Measurements from ENCODE around the gene SEC16A.
"Not testable (repeated sequence)": the region's sequence is repeated elsewhere in the genome, so short reads cannot be mapped to it uniquely, and the experiment has no call there.

The SEC16A gene

GRCh38 chr9:136431782-136432350 lies 51.0 kb downstream of the SEC16A start:
- CTCF ChIA-PET: no interaction called here
- Mint-ChIP-seq H3K36me3 (peaks cover 17% of the 10 kb centered on the region), H3K27ac (no peak overlapping the region), H3K9me3 (no peaks in the 10 kb centered on the region), H3K4me3 (no peak overlapping the region), H3K4me1 (peaks cover 8% of the 10 kb centered on the region), H3K27me3 (no peaks in the 10 kb centered on the region)
- DNase-seq: no peak

- H3K27ac Mint-ChIP-seq: no peak overlapping the region
- no peaks in the 10 kb centered on the region for H3K27me3 Mint-ChIP-seq
- H3K36me3 Mint-ChIP-seq: peaks cover 11% of the 10 kb centered on the region
- H3K4me3 Mint-ChIP-seq: no peak overlapping the region
- no peaks in the 10 kb centered on the region for H3K4me1 Mint-ChIP-seq
- H3K9me3 Mint-ChIP-seq: no peaks in the 10 kb centered on the region
- CTCF ChIA-PET: no interaction called here
- no peak for DNase-seq
Observed at GRCh38 chr9:136430588-136431234, 52.1 kb downstream of the SEC16A start.

- H3K36me3 Mint-ChIP-seq: peaks cover 15% of the 10 kb centered on the region
- no peaks in the 10 kb centered on the region for H3K27me3 Mint-ChIP-seq
- H3K4me1 Mint-ChIP-seq: no peaks in the 10 kb centered on the region
- H3K27ac Mint-ChIP-seq: no peak overlapping the region
- no peak overlapping the region for H3K4me3 Mint-ChIP-seq
- CTCF ChIA-PET: no interaction called here
- H3K9me3 Mint-ChIP-seq: no peaks in the 10 kb centered on the region
- DNase-seq: no peak
Observed at GRCh38 chr9:136429683-136430491, 53.0 kb downstream of the SEC16A start.

DNA sequence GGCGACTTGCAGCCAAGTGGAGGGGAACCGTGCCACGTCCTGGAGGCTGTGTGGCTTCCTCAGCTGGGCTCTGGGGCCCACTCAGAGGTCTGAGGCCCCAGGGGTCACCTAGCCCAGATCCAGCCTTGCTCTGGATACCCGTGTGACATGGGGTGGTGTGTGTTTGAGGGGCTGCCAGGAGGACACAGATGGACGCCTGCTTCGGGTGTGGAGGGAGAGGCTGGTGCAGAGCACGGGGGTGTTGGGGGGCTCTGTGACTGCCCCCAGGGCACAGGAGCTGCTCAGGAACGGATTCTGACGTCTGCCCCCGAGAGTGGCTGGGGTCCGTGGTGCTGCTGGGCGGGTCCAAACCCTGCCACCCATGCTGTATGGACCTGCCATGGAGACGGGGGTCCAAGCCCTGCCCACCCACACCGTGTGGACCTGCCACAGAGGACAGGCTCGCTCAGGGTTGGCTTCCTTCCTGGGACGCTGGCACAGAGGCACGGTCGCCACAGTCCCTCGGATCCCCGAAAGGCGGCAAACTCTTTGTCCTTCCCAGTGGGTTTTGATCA lies 53.7 kb downstream of the SEC16A start:
- H3K36me3 Mint-ChIP-seq: peaks cover 19% of the 10 kb centered on the region
- no peak for DNase-seq
- no peak overlapping the region for H3K4me3 Mint-ChIP-seq
- H3K27ac Mint-ChIP-seq: no peak overlapping the region
- CTCF ChIA-PET: no interaction called here
- H3K27me3 Mint-ChIP-seq: no peaks in the 10 kb centered on the region
- no peaks in the 10 kb centered on the region for H3K4me1 Mint-ChIP-seq
- no peaks in the 10 kb centered on the region for H3K9me3 Mint-ChIP-seq

DNA sequence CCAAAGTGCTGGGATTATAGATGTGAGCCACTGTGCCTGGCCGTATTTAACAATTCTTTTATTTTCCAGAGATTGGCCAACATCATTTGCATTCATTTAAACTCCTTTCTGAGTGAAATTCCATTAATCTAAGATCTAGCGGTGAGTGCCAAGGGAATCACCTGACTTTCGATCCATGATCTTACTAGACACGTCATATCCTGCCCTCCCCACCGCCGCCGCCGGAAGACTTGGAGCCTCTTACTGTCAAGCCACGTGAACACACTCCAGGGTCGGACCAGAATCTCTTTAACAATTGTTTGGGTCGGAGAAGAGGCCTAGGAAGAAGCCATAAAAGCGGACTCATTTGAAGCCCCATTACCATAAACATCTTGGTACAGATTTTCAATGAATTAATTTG lies 56.1 kb downstream of the SEC16A start:
- no peaks in the 10 kb centered on the region for H3K27me3 Mint-ChIP-seq
- no peaks in the 10 kb centered on the region for H3K4me1 Mint-ChIP-seq
- H3K27ac Mint-ChIP-seq: no peak overlapping the region
- H3K9me3 Mint-ChIP-seq: no peaks in the 10 kb centered on the region
- CTCF ChIA-PET: no interaction called here
- no peak for DNase-seq
- H3K4me3 Mint-ChIP-seq: no peak overlapping the region
- peaks cover 23% of the 10 kb centered on the region for H3K36me3 Mint-ChIP-seq

DNA sequence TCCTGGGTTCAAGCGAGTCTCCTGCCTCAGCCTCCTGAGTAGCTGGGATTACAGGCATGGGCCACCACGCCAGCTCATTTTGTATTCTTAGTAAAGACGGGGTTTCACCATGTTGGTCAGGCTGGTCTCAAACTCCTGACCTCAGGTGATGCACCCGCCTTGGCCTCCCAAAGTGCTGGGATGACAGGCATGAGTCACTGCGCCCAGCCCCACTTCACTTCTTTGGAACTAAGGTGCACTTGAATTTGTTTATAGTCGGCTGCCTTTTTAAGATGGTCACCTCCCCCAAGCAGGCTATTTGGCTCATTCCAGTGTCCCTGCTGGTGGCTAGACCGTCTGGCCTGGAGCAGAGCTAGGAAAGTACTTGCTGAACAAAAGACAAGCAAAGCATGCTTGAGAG lies 57.5 kb downstream of the SEC16A start:
- H3K27me3 Mint-ChIP-seq: not testable (repeated sequence)
- H3K36me3 Mint-ChIP-seq: peaks cover 25% of the 10 kb centered on the region

DNA sequence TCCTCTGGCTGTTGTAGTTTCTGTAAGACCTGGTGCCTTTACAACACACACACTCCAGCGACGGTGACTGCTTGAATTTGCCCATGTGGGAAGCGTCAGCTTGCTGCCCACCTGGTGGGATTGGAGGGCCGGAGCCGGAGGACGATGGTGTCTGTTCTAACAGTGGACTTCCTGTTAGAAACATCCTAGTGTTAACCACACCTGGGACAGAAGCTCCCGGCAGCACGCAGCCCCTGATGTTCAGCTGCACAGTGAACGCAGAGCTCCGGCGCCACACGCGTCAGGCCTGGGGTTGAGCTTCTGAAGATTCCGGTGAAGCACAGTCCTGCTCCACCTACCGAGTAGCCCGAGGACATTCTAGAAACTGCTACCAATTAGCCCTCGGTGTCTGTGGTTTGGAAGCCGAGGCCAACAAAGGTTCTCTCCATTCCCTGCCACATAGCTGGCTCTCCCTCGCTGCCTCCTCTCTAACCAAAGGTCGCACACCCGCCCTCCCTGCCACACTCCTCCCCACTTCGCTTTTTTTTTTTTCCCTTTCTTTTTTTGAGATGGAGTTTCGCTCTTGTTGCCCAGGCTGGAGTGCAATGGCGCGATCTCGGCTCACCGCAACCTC lies 58.0 kb downstream of the SEC16A start:
- no peak overlapping the region for H3K4me3 Mint-ChIP-seq
- H3K4me1 Mint-ChIP-seq: no peaks in the 10 kb centered on the region
- peak overlapping the region; percentile 67 for H3K27ac Mint-ChIP-seq
- no peak for DNase-seq
- CTCF ChIA-PET: interaction anchor here (0.6 to 1.3 kb wide), 4 partner anchors 12 to 26 kb away, joined by 3 read pairs; no protein-coding TSS in a partner anchor
- H3K36me3 Mint-ChIP-seq: peaks cover 22% of the 10 kb centered on the region
- H3K27me3 Mint-ChIP-seq: no peaks in the 10 kb centered on the region
- no peaks in the 10 kb centered on the region for H3K9me3 Mint-ChIP-seq

More for the DNA sequence above, 57.5 kb downstream of the SEC16A start:
- DNase-seq, H3K27ac Mint-ChIP-seq, H3K4me3 Mint-ChIP-seq, H3K9me3 Mint-ChIP-seq, H3K4me1 Mint-ChIP-seq: not testable (repeated sequence)
- CTCF ChIA-PET: interaction anchor here (0.6 to 1.3 kb wide), 3 partner anchors 13 to 25 kb away, joined by 3 read pairs; no protein-coding TSS in a partner anchor

DNA sequence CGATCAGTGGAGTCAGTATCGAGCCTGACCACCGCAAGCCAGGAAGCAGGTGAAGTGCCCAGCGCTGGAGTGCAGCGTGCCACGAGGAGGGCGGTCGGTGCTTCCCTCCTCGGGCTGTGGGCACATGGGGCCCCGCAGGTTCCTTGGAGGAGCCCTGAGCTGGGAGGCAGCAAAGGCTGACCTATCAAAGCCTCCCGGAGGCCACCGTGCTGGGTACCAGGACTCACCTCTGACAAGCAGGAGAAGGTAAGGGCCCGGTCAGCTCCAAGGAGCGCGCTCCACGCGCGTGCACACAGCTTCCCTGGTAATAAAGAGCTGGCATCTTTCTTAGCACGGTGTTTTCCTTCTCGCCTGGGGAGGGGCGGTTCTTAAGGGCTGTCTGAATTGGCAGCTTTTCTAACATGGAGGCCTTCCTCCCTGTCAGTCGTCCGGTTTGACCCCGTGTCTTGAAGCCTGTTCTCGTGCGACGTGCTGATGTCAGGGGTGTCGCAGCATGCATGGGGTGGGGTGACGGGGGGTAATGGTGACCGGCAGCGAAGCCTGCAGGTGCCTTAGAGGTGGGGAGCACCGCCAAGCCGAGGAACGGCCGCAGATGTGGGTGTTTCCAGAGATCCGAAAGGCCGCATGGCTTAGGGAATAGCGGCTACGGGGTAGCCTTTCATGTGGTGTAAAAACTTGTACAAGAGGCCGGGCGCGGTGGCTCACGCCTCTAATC lies 59.3 kb downstream of the SEC16A start:
- Mint-ChIP-seq H3K9me3 (no peaks in the 10 kb centered on the region), H3K27ac (no peak overlapping the region), H3K27me3 (no peaks in the 10 kb centered on the region), H3K36me3 (peaks cover 23% of the 10 kb centered on the region), H3K4me3 (no peak overlapping the region), H3K4me1 (no peaks in the 10 kb centered on the region)
- DNase-seq: no peak
- CTCF ChIA-PET: interaction anchor here (1.0 kb wide), 1 partner anchor 17 kb away, joined by 3 read pairs; no protein-coding TSS in a partner anchor

- DNase-seq: no peak
- no peaks in the 10 kb centered on the region for H3K9me3 Mint-ChIP-seq
- no peak overlapping the region for H3K27ac Mint-ChIP-seq
- CTCF ChIA-PET: no interaction called here
- peaks cover 25% of the 10 kb centered on the region for H3K36me3 Mint-ChIP-seq
- no peaks in the 10 kb centered on the region for H3K4me1 Mint-ChIP-seq
- no peak overlapping the region for H3K4me3 Mint-ChIP-seq
- H3K27me3 Mint-ChIP-seq: no peaks in the 10 kb centered on the region
Observed at GRCh38 chr9:136422876-136423275, 60.0 kb downstream of the SEC16A start.

DNA sequence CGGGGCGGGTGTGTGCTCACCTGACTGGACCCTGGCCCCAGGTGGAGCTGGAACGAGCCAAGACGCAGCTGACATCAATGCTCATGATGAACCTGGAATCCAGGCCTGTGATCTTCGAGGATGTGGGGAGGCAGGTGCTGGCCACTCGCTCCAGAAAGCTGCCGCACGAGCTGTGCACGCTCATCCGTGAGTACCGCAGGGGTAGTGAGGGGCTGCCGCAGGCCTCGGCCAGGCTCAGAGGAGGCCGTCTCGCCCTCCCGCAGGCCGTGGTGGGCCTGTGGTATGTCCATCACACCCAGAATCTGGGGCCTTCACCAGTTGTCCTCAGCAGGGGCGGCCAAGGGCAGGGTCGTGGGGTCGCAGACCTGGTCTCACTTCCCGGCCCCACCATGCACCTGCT lies 61.0 kb downstream of the SEC16A start:
- CTCF ChIA-PET: no interaction called here
- Mint-ChIP-seq H3K27ac (no peak overlapping the region), H3K9me3 (no peaks in the 10 kb centered on the region), H3K4me3 (no peak overlapping the region), H3K36me3 (peaks cover 29% of the 10 kb centered on the region), H3K27me3 (no peaks in the 10 kb centered on the region), H3K4me1 (no peaks in the 10 kb centered on the region)
- no peak for DNase-seq

- DNase-seq: no peak
- no peak overlapping the region for H3K27ac Mint-ChIP-seq
- H3K4me1 Mint-ChIP-seq: no peaks in the 10 kb centered on the region
- CTCF ChIA-PET: no interaction called here
- H3K36me3 Mint-ChIP-seq: peaks cover 30% of the 10 kb centered on the region
- H3K9me3 Mint-ChIP-seq: no peaks in the 10 kb centered on the region
- H3K27me3 Mint-ChIP-seq: no peaks in the 10 kb centered on the region
- no peak overlapping the region for H3K4me3 Mint-ChIP-seq
Observed at GRCh38 chr9:136419092-136419420, 63.8 kb downstream of the SEC16A start.

GRCh38 chr9:136418182-136419091 lies 64.4 kb downstream of the SEC16A start:
- Mint-ChIP-seq H3K36me3 (peaks cover 34% of the 10 kb centered on the region), H3K4me1 (peaks cover 4% of the 10 kb centered on the region)
- CTCF ChIA-PET: interaction anchor here (0.7 kb wide), 1 partner anchor 584 kb away, joined by 3 read pairs; no protein-coding TSS in a partner anchor

GRCh38 chr9:136416914-136417313 lies 65.9 kb downstream of the SEC16A start:
- Mint-ChIP-seq H3K4me3 (no peak overlapping the region), H3K9me3 (no peaks in the 10 kb centered on the region), H3K27ac (no peak overlapping the region), H3K27me3 (no peaks in the 10 kb centered on the region), H3K36me3 (peaks cover 39% of the 10 kb centered on the region), H3K4me1 (peaks cover 11% of the 10 kb centered on the region)
- CTCF ChIA-PET: no interaction called here
- DNase-seq: no peak

More at GRCh38 chr9:136418182-136419091, 64.4 kb downstream of the SEC16A start:
- DNase-seq: no peak
- Mint-ChIP-seq H3K27me3 (no peaks in the 10 kb centered on the region), H3K4me3 (no peak overlapping the region), H3K9me3 (no peaks in the 10 kb centered on the region), H3K27ac (no peak overlapping the region)

Data from activated naive CD4-positive, alpha-beta T cell treated with anti-CD3 and anti-CD28 coated beads, Interleukin-2, amount 10 ng/mL, durations not matched to agents 7 days and 5 days (primary cell).